GM21515 (cell line): Measurements from ENCODE around the gene DPYD.

Experiments
- ATAC-seq: cut with Tn5 transposase; IDR thresholded peaks from one replicate; pipeline ENCODE4 v1.9.1; 2021; ENCODE audit not compliant: unreplicated experiment

Gene DPYD

DNA sequence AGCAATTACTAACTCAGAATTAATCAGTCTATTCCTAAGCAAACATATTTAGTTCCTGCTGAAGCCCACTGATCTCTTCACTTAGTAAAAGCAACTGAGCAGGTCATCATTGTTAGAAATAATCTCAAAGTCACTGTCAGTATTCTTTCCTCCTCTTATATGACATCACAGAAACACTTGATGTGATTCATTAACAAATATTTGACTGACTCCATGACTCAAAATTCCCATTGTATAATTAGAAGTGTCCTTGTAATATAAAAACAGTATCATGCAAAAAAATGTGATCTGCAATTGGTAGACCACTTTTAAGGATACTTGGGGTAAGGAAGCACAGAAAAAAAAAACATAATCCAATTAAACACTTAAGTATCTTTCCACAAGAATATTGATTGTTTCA, 194.4 kb downstream of the DPYD start:
- no peak for ATAC-seq

GRCh38 chr1:97721221-97721620, 199.6 kb downstream of the DPYD start:
- ATAC-seq = no peak

GRCh38 chr1:97712980-97713379, 207.9 kb downstream of the DPYD start:
- ATAC-seq = no peak

GRCh38 chr1:97711858-97712257, 209.0 kb downstream of the DPYD start:
- no peak for ATAC-seq

DNA sequence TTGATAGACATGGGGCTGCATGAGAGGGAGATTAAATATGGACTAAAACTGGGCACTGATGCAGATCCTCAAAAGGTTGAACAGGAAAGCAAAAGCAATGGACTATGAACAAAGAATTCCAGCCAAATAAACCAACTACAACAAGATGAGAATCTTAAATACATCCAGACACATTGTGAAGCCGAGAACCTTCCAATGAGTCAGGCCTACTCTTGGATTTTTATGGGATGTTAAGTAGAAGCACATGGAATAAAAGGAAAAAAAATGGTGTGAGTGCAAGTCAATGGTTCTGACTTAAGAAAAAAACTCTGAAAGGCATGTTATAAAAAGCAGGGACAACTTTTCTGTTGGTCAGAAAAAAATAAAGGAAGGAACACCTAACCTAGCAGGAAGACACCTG, 227.2 kb downstream of the DPYD start:
- ATAC-seq = no peak

DNA sequence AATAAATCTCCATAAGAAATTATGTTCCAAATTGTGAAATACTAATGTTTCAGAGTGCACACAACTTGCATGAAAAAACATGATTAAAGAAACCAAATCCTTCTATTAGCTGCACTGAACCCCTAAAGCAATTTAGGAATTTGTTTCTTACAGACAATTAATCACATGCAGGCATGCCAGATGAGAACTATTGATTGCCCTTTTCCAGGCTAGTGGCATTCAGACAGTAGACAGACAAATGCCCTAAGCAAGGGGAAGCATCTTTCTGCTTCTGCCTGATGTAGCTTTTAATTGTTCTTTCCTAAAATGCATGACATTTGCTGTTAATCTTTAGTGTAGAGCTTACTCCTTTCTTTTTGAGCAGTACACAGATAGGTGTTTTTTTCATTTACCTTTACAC, 229.5 kb downstream of the DPYD start:
- ATAC-seq = no peak

DNA sequence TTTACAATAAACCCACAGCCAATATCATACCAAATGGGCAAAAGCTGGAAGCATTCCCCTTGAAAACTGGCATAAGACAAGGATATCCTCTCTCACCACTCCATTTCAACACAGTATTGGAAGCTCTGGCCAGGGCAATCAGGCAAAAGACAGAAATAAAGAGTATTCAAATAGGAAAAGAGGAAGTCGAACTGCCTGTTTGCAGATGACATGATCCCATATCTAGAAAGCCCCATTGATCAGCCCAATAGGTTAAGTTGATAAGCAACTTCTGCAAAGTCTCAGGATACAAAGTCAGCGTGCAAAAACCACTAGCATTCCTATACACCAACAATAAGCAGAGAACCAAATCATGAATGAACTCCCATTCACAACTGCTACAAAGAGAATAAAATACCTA, 235.5 kb downstream of the DPYD start:
- no peak for ATAC-seq

GRCh38 chr1:97680894-97681293, 239.9 kb downstream of the DPYD start:
- no peak for ATAC-seq

- ATAC-seq = no peak
Observed at GRCh38 chr1:97680470-97680869, 240.4 kb downstream of the DPYD start.

DNA sequence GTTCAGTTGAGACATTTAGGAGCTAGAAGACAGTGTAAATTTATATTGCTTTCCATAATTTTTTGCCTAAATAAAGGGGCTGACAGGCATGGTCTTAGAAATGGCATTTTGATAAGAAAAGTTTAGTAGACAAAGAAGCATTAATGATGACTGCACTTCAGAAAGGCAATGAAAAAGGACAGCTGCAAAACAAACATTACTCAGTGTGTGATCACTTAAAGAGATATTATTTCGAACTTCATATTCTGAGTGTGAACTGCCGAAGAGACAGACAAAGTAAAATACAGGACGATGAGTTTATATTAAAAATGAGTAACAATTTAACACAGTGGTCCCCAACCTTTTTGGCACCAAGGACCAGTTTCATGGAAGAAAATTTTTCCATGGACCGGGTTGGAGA, 243.1 kb downstream of the DPYD start:
- no peak for ATAC-seq

GRCh38 chr1:97674517-97674916, 246.3 kb downstream of the DPYD start:
- ATAC-seq = no peak

DNA sequence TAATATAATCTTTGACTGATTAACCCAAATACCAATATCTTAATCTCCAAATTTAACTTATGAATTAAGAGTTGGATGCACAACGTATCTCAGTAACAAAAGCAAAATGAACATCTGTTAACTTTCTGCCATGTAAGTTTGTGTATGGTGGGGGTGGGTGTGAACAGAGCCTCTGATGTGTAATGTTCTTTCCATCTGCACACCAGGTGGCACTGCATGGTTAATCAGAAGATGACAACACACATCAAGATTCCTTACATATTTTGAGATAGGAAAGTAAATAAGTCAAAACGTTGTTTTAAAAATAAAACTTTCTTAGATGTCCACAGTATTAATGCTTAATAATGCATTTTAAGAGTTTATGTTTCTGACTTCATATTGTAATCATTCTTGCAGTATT, 251.9 kb downstream of the DPYD start:
- no peak for ATAC-seq

DNA sequence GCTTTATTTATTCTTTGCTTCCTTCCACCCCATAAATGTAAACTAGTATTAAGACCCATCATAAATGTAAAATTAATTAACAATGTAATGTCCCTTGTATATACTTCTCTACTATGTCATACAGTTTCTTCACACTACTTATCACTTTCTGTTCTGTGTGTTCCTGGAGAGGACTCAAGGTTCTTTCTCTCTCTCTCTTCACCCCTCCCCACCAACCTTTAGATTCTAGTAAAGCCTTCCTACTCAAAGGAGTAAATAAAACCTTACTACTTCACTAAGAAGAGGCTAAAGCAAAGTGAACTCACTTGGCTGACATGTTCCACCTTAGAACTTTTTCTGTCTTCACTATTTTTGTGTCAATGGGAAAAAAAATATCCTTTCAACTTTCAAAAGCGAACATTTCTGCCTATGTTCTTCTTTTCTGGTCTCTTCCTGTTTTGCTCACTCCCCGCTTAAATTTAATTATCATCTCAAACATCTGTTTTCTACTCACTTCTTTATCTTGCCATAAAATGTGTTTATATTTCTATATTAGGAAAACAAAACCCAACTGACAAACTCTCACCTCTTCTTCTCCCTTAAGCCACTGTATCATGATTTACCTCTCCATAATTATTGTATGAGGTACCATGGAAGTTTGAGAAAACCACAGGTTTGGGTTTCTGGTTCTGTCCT, 260.3 kb downstream of the DPYD start:
- ATAC-seq = no peak

GRCh38 chr1:97654876-97655585, 265.8 kb downstream of the DPYD start:
- ATAC-seq = no peak

GRCh38 chr1:97651250-97651649, 269.6 kb downstream of the DPYD start:
- ATAC-seq = no peak

- ATAC-seq = no peak
Observed at GRCh38 chr1:97649591-97649990, 271.2 kb downstream of the DPYD start.

GRCh38 chr1:97647776-97648175, 273.1 kb downstream of the DPYD start:
- no peak for ATAC-seq

- no peak for ATAC-seq
Observed at GRCh38 chr1:97646071-97646470, 274.8 kb downstream of the DPYD start.

- no peak for ATAC-seq
Observed at GRCh38 chr1:97640677-97641076, 280.2 kb downstream of the DPYD start.

GRCh38 chr1:97636941-97637340, 283.9 kb downstream of the DPYD start:
- no peak for ATAC-seq

GRCh38 chr1:97634758-97635157, 286.1 kb downstream of the DPYD start:
- ATAC-seq = no peak

GRCh38 chr1:97632776-97633175, 288.1 kb downstream of the DPYD start:
- no peak for ATAC-seq

DNA sequence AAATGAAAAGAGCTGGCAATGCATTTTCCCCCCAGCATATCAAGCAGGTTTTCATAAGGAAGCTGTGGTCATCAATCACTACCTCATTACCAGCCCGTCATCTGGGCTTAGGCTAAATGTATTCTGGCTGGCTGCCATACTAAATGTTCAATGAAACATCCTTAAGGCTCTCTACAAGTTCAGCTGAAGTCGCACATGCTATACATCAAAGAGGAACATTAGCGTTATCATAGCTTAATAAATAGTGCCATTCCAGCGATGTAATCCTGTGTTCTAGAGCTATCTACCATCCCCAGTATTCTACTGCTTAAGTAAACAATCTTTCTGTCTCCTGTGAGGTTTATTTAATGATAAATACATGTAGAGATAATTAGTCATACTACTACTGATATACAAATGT, 288.8 kb downstream of the DPYD start:
- no peak for ATAC-seq
